Heart left ventricle (tissue), 13 donors: ENCODE results near the gene SMG5.
A peak's percentile ranks its signal among the peaks of the same experiment; 100 is the strongest.

ENCODE experiments used
- POLR2A ChIP-seq, 2 donors: fragments of 450-650 bp; IDR thresholded peaks; one replicate each; pipeline ENCODE4 v1.6.1; 2017; ENCODE audit warnings: antibody characterized with exemption in 2 of 2, mild to moderate bottlenecking in 2 of 2, moderate library complexity in 2 of 2
- TF ChIP-seq, protein P1 (sequence below), 12 donors: fragments of 200-600 bp; sonication (generic) in 4 of 12; IDR thresholded peaks; one replicate each; pipeline versions ENCODE4 v1.5.0 to v1.8.0; 2018 to 2022; ENCODE audit warnings: antibody characterized with exemption in 12 of 12, mild to moderate bottlenecking in 5 of 12
- donor health status: ischemic (EF 13 %, LVEDD 7.1; RV severe dilation, severe dysfunction).
- donor health status: DM: no; HTN: yes; CAD: no.
- donor health status: DM: no; HTN: no; CAD: no.
- donor health status: ischemic (EF 25% LVEDD 6.9; RV normal size, moderate dysfunction).
- donor health status: ischemic (EF 25% LVEDD 5.7; RV mildly dilated, moderate dysfunction).
- donor health status: ischemic (EF 35%, LVEDD 5.7; RV mildly dilated, moderate dysfunction).
- donor health status: nonischemic (EF 11% LVEDD 7.7; RV severe dilation, severe dysfunction).
- donor health status: DM: yes; HTN: yes; CAD: no.
- donor health status: PGD.
- donor health status: ischemic (EF 29% LVEDD 5.4; RV normal size, mild dysfunction).
- donor health status: nonischemic (EF 23%, LVEDD 6.1; RV moderate dilation, normal function).

DNA sequence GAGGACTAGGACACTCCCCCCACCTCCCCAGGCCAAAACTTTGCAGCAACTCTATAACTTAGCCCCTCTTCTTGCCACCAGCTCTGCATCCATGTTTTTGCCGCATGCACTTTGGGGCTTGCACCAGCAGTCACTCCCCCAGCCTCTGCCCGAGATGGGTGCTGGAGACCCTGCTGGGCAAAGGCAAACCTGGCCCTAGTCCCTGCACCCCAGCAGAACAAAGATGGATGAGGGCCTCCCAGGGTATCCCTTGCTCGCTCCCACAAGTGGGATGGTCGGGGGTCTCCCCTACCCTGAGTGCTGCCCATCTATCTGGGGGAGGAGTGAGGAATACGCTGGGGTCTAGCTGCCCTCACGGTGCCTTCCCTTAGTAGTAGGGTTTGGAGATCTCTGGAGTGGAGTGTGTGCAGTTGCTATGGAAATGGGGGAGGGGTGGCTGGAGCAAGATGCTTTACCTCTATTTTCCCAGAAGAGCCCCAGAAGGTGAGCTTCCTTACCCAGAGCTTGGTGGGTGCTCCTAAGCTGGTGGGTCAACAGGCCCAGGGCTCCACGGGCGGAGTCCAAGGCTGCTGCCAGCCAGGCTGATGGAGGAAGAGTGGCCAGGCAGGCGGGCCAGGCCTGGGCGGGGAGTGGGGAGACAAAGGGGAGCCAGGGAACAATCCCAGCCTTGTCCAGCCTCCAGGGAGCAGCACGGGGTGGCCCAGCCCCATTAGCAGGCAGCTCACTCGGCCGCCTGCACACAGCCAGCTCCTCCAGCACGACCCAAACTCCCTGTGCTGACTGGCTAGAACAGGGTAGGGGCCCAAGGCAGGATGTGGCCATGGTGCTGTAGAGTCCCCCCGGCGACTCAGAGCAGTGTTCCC is 34.9 kb downstream of the SMG5 start, which contains the start of gene PAQR6:
- TF ChIP-seq, protein P1, sequence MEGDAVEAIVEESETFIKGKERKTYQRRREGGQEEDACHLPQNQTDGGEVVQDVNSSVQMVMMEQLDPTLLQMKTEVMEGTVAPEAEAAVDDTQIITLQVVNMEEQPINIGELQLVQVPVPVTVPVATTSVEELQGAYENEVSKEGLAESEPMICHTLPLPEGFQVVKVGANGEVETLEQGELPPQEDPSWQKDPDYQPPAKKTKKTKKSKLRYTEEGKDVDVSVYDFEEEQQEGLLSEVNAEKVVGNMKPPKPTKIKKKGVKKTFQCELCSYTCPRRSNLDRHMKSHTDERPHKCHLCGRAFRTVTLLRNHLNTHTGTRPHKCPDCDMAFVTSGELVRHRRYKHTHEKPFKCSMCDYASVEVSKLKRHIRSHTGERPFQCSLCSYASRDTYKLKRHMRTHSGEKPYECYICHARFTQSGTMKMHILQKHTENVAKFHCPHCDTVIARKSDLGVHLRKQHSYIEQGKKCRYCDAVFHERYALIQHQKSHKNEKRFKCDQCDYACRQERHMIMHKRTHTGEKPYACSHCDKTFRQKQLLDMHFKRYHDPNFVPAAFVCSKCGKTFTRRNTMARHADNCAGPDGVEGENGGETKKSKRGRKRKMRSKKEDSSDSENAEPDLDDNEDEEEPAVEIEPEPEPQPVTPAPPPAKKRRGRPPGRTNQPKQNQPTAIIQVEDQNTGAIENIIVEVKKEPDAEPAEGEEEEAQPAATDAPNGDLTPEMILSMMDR (IDR thresholded peaks at IDR 0.05) = peak in 1 of 12 donors; percentile 18
- TF ChIP-seq POLR2A (IDR thresholded peaks at IDR 0.05) = no peak
